Endothelial cell of umbilical vein (primary cell): Measurements from ENCODE around the gene FUT2. TPM values are rescaled to one million over a fixed set of nuclear protein-coding genes. Genes with fewer than 3 reads are reported as not detected.

Experiments used
- BruUV-seq: library from RNA; stranded (reverse); fragments of 400-500 nt; replicated peaks from 2 replicates; lab custom pipeline; 2021; lab: Mats Ljungman, UMichigan
- CTCF ChIA-PET: fragments of 300-600, 350-600 bp; sonication (Branson Sonifier 250); formaldehyde crosslinking; loops from one replicate; lab custom pipeline; 2021; ENCODE audit warnings: antibody characterized with exemption, inconsistent platforms; lab: Charles Lee
- POLR2A ChIA-PET: fragments of 300-600, 350-600 bp; sonication (Branson Sonifier 250); formaldehyde crosslinking; loops from one replicate; lab custom pipeline; 2021; ENCODE audit warnings: antibody characterized with exemption, inconsistent platforms; lab: Charles Lee
- DNase-seq: peaks from one replicate; pipeline ENCODE4 v3.0.0-alpha.2; 2011; ENCODE audit warnings: low read depth, low spot score
- FAIRE-seq: peaks from 2 replicates; lab custom pipeline; 2011; peaks lifted over from hg19 to GRCh38; lab: Jason Lieb, UNC
- H2AFZ ChIP-seq: 2 replicates; pipeline ENCODE4 v1.6.0; 2012; ENCODE audit warnings: low read depth, low read length, control low read depth, inconsistent platforms
- H3K27ac ChIP-seq: 2 replicates; pipeline ENCODE4 v1.5.1; 2011; ENCODE audit warnings: low read depth, mild to moderate bottlenecking, control low read depth, low read length, moderate library complexity; ENCODE audit not compliant: insufficient read depth
- H3K27me3 ChIP-seq, 2 experiments: 2 replicates each; pipeline versions ENCODE4 v1.6.0 to v1.6.1; 2011; ENCODE audit warnings: low read length in 2 of 2, mixed read lengths in 1 of 2; ENCODE audit not compliant: control insufficient read depth in 2 of 2, insufficient read depth in 2 of 2
- H3K36me3 ChIP-seq, 2 experiments: 2 replicates in 1 of 2; 3 replicates in 1 of 2; pipeline ENCODE4 v1.5.1; 2011; ENCODE audit warnings: low read length in 2 of 2, mild to moderate bottlenecking in 1 of 2, moderate library complexity in 1 of 2; ENCODE audit not compliant: control insufficient read depth in 2 of 2, insufficient read depth in 2 of 2; ENCODE audit errors: extremely low read depth in 1 of 2
- H3K4me1 ChIP-seq: 3 replicates; pipeline ENCODE4 v1.5.1; 2011; ENCODE audit warnings: mild to moderate bottlenecking, low read length; ENCODE audit not compliant: control insufficient read depth, insufficient read depth; ENCODE audit errors: extremely low read depth
- H3K4me2 ChIP-seq: 2 replicates; pipeline ENCODE4 v1.6.1; 2011; ENCODE audit warnings: low read length, control low read depth, mixed read lengths; ENCODE audit not compliant: insufficient read depth
- H3K4me3 ChIP-seq, 3 experiments: fragments of 200-600 bp in 1 of 3; sonication (generic), shearing (Covaris generic) in 1 of 3; replicated peaks in 1 of 3; 2 replicates each; pipeline ENCODE4 v1.5.1; 2011 to 2016; ENCODE audit warnings: control low read depth in 3 of 3, low read length in 3 of 3, mild to moderate bottlenecking in 2 of 3, inconsistent platforms in 1 of 3, low read depth in 1 of 3, moderate library complexity in 1 of 3; ENCODE audit not compliant: insufficient read depth in 1 of 3
- H3K79me2 ChIP-seq: 2 replicates; pipeline ENCODE4 v1.6.0; 2012; ENCODE audit warnings: low read length, inconsistent platforms; ENCODE audit not compliant: control insufficient read depth, insufficient read depth
- H3K9ac ChIP-seq: replicated peaks from 2 replicates; pipeline ENCODE3; 2011; ENCODE audit warnings: low read length, control low read depth; ENCODE audit not compliant: insufficient read depth; ENCODE audit errors: extremely low read depth
- H3K9me1 ChIP-seq: replicated peaks from 3 replicates; pipeline ENCODE4 v1.6.0; 2011; ENCODE audit warnings: mild to moderate bottlenecking, low read length; ENCODE audit not compliant: control insufficient read depth, insufficient read depth; ENCODE audit errors: extremely low read depth
- H3K9me3 ChIP-seq: replicated peaks from 2 replicates; pipeline ENCODE4 v1.5.1; 2012; ENCODE audit warnings: low read length, inconsistent platforms; ENCODE audit not compliant: control insufficient read depth, insufficient read depth
- H4K20me1 ChIP-seq: replicated peaks from 2 replicates; pipeline ENCODE3; 2011; ENCODE audit warnings: mild to moderate bottlenecking, low read length; ENCODE audit not compliant: control insufficient read depth, insufficient read depth; ENCODE audit errors: extremely low read depth
- EZH2 ChIP-seq: IDR thresholded peaks from 2 replicates; pipeline ENCODE4 v1.6.1; 2012; ENCODE audit warnings: borderline replicate concordance, low read depth, mild to moderate bottlenecking, moderate library complexity, low read length, inconsistent platforms; ENCODE audit not compliant: severe bottlenecking
- FOS ChIP-seq: IDR thresholded peaks from 2 replicates; pipeline ENCODE4 v1.6.1; 2011; ENCODE audit warnings: mild to moderate bottlenecking, low read length, moderate library complexity, borderline replicate concordance; ENCODE audit not compliant: insufficient read depth
- GATA2 ChIP-seq: IDR thresholded peaks from 2 replicates; pipeline ENCODE4 v1.7.0; 2011; ENCODE audit warnings: low read depth, mild to moderate bottlenecking, moderate library complexity, mixed read lengths, low read length; ENCODE audit not compliant: insufficient read length, insufficient read depth
- JUN ChIP-seq: IDR thresholded peaks from 2 replicates; pipeline ENCODE4 v1.6.1; 2011; ENCODE audit warnings: borderline replicate concordance, low read depth; ENCODE audit not compliant: insufficient read length, insufficient read depth
- MYC ChIP-seq: IDR thresholded peaks from one replicate; pipeline ENCODE4 v1.6.1; 2011; ENCODE audit warnings: mild to moderate bottlenecking, low read depth, low read length
- POLR2A ChIP-seq: IDR thresholded peaks from 2 replicates; pipeline ENCODE4 v1.6.1; 2012; ENCODE audit warnings: low read depth, mild to moderate bottlenecking, control low read depth, low read length
- POLR2AphosphoS5 ChIP-seq: IDR thresholded peaks from 2 replicates; pipeline ENCODE4 v1.6.1; 2012; ENCODE audit warnings: low read depth, mild to moderate bottlenecking, control low read depth, low read length, moderate library complexity; ENCODE audit not compliant: insufficient read depth
- dilution Hi-C: fragments of 300-500 bp; cut with MboI; formaldehyde crosslinking; loops from one replicate; pipeline ENCODE4 v1.15.0; 2019; ENCODE audit warnings: low sequenced_read_pairs; ENCODE audit not compliant: extremely low pct_ligation_motif_present
- intact Hi-C: fragments of 100-400 bp; cut with micrococcal nuclease; formaldehyde crosslinking; loops from one replicate; pipeline ENCODE4 v1.10.0; 2022
- polyA plus RNA-seq, 4 experiments: library from polyadenylated mRNA; depleted of rRNA in 3 of 4; stranded (reverse) in 3 of 4; unstranded in 1 of 4; fragments of >200 nt; gene quantifications; 2 replicates each; pipeline versions ENCODE4 v1.2.1 to v1.2.3, GENCODE V29; 2011 to 2012; ENCODE audit warnings: missing spikeins in 1 of 4
- total RNA-seq: library from RNA; stranded (reverse); gene quantifications from 2 replicates; pipeline ENCODE4 v1.2.3, GENCODE V29; 2021
- TF ChIP-seq, protein P1 (sequence below), 2 donors: IDR thresholded peaks; 1 replicate in 1 of 2; 2 replicates in 1 of 2; pipeline ENCODE4 v1.5.1; 2011; ENCODE audit warnings: low read length in 2 of 2, mild to moderate bottlenecking in 2 of 2, moderate library complexity in 2 of 2, control low read depth in 1 of 2, inconsistent platforms in 1 of 2, low read depth in 1 of 2; ENCODE audit not compliant: insufficient read depth in 1 of 2; ENCODE audit errors: extremely low read depth in 1 of 2
- TF ChIP-seq, protein P2 (sequence below): IDR thresholded peaks from 2 replicates; pipeline ENCODE4 v1.6.1; 2011; ENCODE audit not compliant: insufficient read depth, insufficient read length

Gene FUT2
- total and polyA plus RNA-seq, 2 donors (not counting 3 experiments of a cell fraction or from before 2014, with no cell fraction given) = not detected

DNA sequence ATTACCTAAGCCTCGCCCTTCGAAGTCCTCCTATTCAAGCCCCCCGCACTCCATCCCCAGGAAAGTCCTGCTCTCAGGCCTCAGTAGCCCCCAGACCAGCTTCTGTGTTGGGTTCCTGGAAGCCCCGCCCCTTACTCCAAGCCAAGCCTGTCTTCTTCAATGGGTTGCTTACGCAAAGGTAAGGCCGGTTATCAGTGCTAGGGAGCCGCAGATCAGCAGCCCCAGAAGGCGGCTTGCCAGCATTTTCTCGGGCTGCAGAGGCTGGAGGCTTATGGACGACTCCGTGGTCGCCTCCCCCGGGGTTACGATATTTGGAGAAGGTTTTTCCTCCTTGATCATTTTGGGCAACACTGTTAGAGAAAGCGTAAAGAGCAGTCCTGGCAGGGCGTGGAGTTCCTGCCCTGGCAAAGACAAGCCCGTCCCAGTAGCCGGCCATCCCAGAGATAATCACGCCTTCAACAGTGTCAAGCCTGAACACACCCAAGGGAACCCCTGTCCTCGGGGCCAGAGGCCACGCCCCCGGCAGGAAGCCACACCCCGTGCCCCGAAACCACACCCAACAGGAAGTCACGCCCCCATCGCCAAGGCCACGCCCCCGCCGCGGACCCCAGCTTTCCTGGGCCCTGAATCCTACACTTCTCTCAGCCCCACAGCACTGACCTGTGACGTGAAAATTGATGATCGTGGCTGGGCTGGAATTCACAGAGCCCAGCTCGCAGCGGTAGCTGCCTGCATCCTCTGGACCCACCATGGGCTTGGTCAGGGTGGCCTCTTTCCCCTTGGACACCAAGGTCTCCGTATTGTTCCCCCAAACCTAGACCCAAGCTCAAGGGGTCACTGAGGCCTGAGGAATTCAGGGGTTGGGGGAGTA lies 45.6 kb downstream of the FUT2 start:
- peak overlapping the region in 1 of 3 experiments; percentile 53 for H3K4me3 ChIP-seq
- peak; percentile 29 for DNase-seq
- intact Hi-C loops (loop anchor here (2.0 kb wide), 2 partner anchors 39 to 71 kb away; no protein-coding TSS in a partner anchor), dilution Hi-C loops (no loop called here)
- H3K4me2 ChIP-seq = peak overlapping the region; percentile 31
- peaks cover 34% of the 10 kb centered on the region for H3K79me2 ChIP-seq
- peak overlapping the region; percentile 35 for H2AFZ ChIP-seq
- CTCF ChIA-PET = interaction anchor here (1.6 kb wide), 1 partner anchor 47 kb away, joined by 3 read pairs; no protein-coding TSS in a partner anchor
- H3K27me3 ChIP-seq = no peaks in the 10 kb centered on the region
- H4K20me1 ChIP-seq = peaks cover 6% of the 10 kb centered on the region
- H3K27ac ChIP-seq = peak overlapping the region; percentile 50
- no peaks in the 10 kb centered on the region for H3K9me3 ChIP-seq
- no peaks in the 10 kb centered on the region for H3K9me1 ChIP-seq
- FAIRE-seq = peak; percentile 90
- POLR2A ChIA-PET = interaction anchor here (1.2 kb wide), 1 partner anchor 16 kb away, joined by 3 read pairs; no protein-coding TSS in a partner anchor
- peak overlapping the region; percentile 27 for H3K9ac ChIP-seq
- H3K4me1 ChIP-seq = peaks cover 25% of the 10 kb centered on the region
- BruUV-seq = no TSS peak
- no peaks in the 10 kb centered on the region for H3K36me3 ChIP-seq
- TF ChIP-seq POLR2AphosphoS5 (peak; percentile 33), FOS (no peak)

DNA sequence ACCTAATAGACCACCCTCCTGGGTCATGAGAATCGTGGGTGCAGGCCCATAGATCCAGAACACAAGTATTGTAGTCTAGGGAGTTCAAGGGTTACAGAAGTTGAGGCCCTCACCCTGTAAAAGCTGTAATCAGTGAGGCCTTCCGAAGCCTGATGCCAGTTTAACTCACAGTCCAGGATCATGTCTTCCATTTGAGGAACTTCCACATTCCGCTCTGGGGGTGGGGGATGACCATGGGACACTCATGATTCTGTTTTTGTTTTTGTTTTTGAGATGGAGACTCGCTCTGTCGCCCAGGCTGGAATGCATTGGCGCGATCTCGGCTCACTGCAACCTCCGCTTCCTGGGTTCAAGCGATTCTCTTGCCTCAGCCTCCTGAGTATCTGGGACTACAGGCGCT lies 46.3 kb downstream of the FUT2 start:
- Histone ChIP-seq H3K4me1 (peaks cover 27% of the 10 kb centered on the region), H3K27ac (no peak overlapping the region), H3K79me2 (peaks cover 27% of the 10 kb centered on the region), H4K20me1 (peaks cover 5% of the 10 kb centered on the region), H3K4me2 (no peak overlapping the region), H3K9me1 (no peaks in the 10 kb centered on the region), H2AFZ (no peak overlapping the region), H3K27me3 (no peaks in the 10 kb centered on the region), H3K9ac (no peak overlapping the region), H3K9me3 (no peaks in the 10 kb centered on the region), H3K36me3 (no peaks in the 10 kb centered on the region), H3K4me3 (no peak overlapping the region)
- TF ChIP-seq, protein P1, sequence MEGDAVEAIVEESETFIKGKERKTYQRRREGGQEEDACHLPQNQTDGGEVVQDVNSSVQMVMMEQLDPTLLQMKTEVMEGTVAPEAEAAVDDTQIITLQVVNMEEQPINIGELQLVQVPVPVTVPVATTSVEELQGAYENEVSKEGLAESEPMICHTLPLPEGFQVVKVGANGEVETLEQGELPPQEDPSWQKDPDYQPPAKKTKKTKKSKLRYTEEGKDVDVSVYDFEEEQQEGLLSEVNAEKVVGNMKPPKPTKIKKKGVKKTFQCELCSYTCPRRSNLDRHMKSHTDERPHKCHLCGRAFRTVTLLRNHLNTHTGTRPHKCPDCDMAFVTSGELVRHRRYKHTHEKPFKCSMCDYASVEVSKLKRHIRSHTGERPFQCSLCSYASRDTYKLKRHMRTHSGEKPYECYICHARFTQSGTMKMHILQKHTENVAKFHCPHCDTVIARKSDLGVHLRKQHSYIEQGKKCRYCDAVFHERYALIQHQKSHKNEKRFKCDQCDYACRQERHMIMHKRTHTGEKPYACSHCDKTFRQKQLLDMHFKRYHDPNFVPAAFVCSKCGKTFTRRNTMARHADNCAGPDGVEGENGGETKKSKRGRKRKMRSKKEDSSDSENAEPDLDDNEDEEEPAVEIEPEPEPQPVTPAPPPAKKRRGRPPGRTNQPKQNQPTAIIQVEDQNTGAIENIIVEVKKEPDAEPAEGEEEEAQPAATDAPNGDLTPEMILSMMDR (IDR thresholded peaks at IDR 0.05; ENCODE audit: extremely low read depth in 1 of 2, insufficient read depth in 1 of 2, low read depth in 1 of 2, low read length in 2 of 2) = no peak
- no peak for TF ChIP-seq POLR2AphosphoS5
- TF ChIP-seq JUN = no peak
- no peak for TF ChIP-seq MYC
- no peak for TF ChIP-seq GATA2
- no peak for TF ChIP-seq FOS
- TF ChIP-seq POLR2A = no peak
- TF ChIP-seq, protein P2, sequence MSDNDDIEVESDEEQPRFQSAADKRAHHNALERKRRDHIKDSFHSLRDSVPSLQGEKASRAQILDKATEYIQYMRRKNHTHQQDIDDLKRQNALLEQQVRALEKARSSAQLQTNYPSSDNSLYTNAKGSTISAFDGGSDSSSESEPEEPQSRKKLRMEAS = no peak
- no peak for TF ChIP-seq EZH2
- intact Hi-C loops = no loop called here
- FAIRE-seq = no peak
- ChIA-PET CTCF (no interaction called here), POLR2A (interaction anchor here (1.2 kb wide), 1 partner anchor 17 kb away, joined by 3 read pairs; no protein-coding TSS in a partner anchor)
- no peak for DNase-seq
- BruUV-seq = no TSS peak
- dilution Hi-C loops = no loop called here
